ENCODE results near the gene RAB4B.
"Not testable (repeated sequence)": the region's sequence is repeated elsewhere in the genome, so short reads cannot be mapped to it uniquely, and the experiment has no call there.

RAB4B gene

DNA sequence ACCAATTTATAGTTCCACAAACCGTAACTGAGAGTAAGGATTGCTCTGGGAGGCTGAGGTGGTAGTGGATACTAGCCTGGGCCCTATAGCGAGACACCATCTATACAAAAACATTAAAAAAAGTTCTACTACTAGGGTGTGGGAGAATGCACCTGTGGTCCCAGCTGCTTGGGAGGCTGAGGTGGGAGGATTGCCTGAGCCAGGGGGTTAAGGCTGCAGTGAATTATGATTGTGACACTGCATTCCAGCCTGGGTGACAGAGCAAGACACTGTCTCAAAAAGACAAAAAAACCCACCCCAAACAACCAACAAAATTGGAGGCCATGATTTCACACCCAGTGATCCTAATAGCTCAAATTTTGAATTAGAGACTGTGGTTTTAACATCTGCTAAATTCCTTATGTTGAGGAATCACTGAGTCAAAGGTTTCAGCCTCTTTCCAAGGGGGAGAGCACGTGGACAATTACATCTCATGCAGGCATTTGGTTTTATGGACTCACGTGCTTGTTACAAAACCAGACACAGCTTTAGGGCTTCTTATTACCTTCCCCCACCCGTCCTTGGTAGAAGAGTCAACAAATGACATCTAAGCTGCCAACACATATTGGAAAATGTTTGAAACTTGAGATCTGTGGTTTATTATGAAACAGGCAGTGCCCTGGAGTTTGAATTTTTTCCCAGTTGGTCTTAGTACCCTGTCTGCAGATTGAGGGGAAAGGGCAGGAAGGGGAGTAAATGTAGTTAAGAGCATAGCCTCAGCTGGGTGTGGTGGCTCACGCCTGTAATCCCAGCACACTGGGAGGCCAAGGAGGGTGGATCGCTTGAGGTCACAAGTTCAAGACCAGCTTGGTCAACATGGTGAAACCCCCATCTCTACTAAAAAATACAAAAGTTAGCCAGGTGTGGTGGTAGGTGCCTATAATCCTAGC is 53.7 kb downstream of the RAB4B start:
- CTCF ChIA-PET = no interaction called here
- POLR2A ChIA-PET = no interaction called here
- TF ChIP-seq SUZ12 (IDR thresholded peaks at IDR 0.05) = no peak
- TF ChIP-seq BHLHE40 (IDR thresholded peaks at IDR 0.05; ENCODE audit: borderline replicate concordance) = peak; percentile 60
- no peak for TF ChIP-seq ARNT (IDR thresholded peaks at IDR 0.05)
- peak; percentile 89 for TF ChIP-seq L3MBTL2 (conservative IDR thresholded peaks at IDR 0.05)
- TF ChIP-seq FOXA1 (IDR thresholded peaks at IDR 0.05) = no peak
- peak; percentile 37 for DNase-seq (ENCODE audit: extremely low spot score)

DNA sequence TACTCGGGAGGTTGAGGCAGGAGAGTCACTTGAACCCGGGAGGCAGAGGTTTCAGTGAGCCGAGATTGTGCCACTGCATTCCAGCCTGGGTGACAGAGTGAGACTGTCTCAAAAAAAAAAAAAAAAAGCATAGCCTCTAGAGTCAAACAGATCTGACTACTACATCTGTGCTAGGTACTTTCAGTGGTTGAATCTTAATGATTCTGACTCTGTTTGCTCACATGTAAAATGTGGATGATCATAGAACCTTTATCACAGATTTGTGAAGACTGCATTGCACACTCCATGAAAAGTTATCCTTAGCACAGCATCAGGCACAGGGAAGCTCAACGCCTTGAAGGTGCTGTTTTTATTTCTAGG is 54.4 kb downstream of the RAB4B start:
- CTCF ChIA-PET; DNase-seq (ENCODE audit: extremely low spot score); POLR2A ChIA-PET: not testable (repeated sequence)

DNA sequence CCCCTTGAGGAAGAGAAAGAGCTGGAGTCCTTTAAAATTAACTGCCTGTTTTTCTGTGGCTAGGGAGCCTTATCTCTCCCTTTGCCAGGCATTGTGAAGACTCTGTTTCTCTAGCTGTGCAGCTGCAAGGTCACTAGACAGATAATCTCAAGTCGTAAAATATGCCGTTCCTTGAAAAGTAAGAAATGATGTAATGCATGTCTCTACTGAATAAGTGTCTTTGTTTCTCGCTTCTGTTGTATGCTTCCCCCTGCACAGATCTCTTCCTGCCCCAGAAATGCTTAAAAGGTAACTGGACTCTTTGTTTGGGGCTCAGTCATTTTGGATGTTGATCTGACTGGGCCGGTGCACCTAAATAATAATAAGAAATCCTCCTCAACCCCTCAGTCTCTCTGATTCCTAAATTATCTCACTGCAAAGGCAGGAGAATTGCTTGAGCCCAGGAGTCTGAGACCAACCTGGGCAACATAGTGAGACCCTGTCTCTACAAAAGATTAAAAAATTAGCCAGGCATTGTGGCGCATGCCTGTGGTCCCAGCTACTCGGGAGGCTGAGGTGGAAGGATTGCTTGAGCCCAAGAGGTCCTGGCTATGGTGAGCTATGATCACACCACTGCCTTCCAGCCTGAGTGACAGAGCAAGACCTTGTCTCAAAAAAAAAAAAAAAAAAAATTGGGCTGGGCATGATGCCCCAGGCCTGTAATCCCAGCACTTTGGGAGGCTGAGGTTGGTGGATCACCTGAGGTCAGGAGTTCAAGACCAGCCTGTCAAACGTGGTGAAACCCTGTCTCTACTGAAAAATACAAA is 55.9 kb downstream of the RAB4B start:
- POLR2A ChIA-PET; DNase-seq (ENCODE audit: extremely low spot score): not testable (repeated sequence)
- CTCF ChIA-PET = interaction anchor here (0.6 kb wide), 1 partner anchor 763 kb away, joined by 3 read pairs; no protein-coding TSS in a partner anchor

DNA sequence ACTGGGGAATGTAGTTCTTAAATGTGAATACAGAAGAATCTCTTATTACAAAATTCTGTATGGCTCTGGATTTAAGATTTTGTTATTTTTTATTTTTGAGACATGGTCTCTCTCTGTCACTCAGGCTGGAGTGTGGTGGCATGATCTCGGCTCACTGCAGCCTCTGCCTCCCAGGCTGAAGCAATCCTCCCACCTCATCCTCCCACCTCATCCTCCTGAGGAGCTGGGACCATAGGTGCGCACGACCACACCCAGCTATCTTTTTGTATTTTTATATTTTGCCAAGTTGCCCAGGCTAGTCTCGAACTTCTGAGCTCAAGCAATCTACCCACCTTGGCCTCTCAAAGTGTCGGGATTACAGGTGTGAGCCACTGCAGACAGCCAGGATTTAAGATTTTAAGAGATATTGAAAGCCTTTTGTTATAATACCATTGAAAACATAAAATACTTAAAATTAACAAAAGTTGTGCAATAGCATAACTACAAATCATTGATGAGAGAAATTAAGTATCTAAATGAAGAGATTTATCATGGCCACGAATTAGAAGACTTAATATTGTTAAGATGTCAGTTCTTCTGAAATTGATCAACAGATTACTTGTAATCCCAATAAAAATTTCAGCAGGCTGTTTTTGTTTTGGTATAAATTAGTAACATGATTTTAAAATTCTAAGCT is 58.8 kb downstream of the RAB4B start:
- DNase-seq (ENCODE audit: extremely low spot score) = no peak
- ChIA-PET CTCF (interaction anchor here (0.9 to 1.3 kb wide), 2 partner anchors 12 to 17 kb away, joined by 3 to 5 read pairs; no protein-coding TSS in a partner anchor), POLR2A (no interaction called here)
- no peak for TF ChIP-seq L3MBTL2 (conservative IDR thresholded peaks at IDR 0.05)
- TF ChIP-seq CTBP1 (IDR thresholded peaks at IDR 0.05; ENCODE audit: borderline replicate concordance) = no peak
- TF ChIP-seq TARDBP (IDR thresholded peaks at IDR 0.05) = no peak
- no peak for TF ChIP-seq LEF1 (IDR thresholded peaks at IDR 0.05; ENCODE audit: borderline replicate concordance)
- TF ChIP-seq FOXA1 (IDR thresholded peaks at IDR 0.05) = no peak
- no peak for TF ChIP-seq ELF4 (IDR thresholded peaks at IDR 0.05)
- TF ChIP-seq BHLHE40 (IDR thresholded peaks at IDR 0.05; ENCODE audit: borderline replicate concordance) = no peak
- no peak for TF ChIP-seq ZNF384 (IDR thresholded peaks at IDR 0.05)
- TF ChIP-seq NFRKB (IDR thresholded peaks at IDR 0.05) = no peak
- TF ChIP-seq ARNT (IDR thresholded peaks at IDR 0.05) = no peak
- no peak for TF ChIP-seq SUZ12 (IDR thresholded peaks at IDR 0.05)
- TF ChIP-seq, protein P1, sequence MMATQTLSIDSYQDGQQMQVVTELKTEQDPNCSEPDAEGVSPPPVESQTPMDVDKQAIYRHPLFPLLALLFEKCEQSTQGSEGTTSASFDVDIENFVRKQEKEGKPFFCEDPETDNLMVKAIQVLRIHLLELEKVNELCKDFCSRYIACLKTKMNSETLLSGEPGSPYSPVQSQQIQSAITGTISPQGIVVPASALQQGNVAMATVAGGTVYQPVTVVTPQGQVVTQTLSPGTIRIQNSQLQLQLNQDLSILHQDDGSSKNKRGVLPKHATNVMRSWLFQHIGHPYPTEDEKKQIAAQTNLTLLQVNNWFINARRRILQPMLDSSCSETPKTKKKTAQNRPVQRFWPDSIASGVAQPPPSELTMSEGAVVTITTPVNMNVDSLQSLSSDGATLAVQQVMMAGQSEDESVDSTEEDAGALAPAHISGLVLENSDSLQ (IDR thresholded peaks at IDR 0.05) = no peak
- TF ChIP-seq SP1 (IDR thresholded peaks at IDR 0.05) = no peak
- no peak for TF ChIP-seq FOXM1 (IDR thresholded peaks at IDR 0.05; ENCODE audit: borderline replicate concordance)
- TF ChIP-seq FOXK2 (IDR thresholded peaks at IDR 0.05) = no peak
- no peak for TF ChIP-seq HDGF (IDR thresholded peaks at IDR 0.05; ENCODE audit: borderline replicate concordance)

DNA sequence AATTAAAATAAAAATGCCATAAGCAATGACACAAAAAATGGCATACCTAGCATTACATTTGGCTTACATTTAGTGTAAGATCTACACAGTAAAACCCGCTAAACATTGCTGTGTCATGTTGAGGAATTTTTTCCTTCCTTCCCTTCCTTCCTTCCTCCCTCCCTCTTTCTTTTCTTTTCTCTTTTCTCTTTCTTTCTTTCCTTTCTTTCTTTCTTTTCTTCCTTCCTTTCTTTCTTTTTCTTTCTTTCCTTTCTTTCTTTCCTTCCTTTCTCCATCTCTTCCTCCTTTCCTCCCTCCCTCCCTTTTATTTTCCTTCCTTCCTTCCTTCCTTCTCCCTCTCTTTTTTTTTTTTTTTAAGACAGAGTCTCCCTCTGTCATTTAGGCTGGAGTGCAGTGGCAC is 60.4 kb downstream of the RAB4B start:
- DNase-seq (ENCODE audit: extremely low spot score); POLR2A ChIA-PET: not testable (repeated sequence)
- CTCF ChIA-PET = interaction anchor here (1.3 kb wide), 1 partner anchor 19 kb away, joined by 3 read pairs; no protein-coding TSS in a partner anchor

DNA sequence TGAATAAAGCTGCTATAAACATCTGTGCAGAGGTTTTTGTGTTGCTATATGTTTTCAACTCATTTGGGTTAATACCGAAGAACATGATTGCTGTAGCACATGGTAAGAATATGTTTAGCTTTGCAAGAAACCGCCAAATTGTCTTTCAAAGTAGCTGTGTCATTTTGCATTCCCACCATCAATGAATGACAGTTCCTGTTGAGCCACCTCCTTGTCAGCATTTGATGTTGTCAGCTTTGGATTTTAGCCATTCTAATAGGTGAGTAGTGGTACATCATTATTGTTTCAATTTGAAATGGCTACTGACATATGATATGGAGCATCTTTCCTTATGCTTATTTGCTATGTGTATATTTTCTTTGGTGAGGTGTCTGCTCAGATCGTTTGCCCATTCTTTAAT is 64.0 kb downstream of the RAB4B start:
- POLR2A ChIA-PET, CTCF ChIA-PET: not testable (repeated sequence)

DNA sequence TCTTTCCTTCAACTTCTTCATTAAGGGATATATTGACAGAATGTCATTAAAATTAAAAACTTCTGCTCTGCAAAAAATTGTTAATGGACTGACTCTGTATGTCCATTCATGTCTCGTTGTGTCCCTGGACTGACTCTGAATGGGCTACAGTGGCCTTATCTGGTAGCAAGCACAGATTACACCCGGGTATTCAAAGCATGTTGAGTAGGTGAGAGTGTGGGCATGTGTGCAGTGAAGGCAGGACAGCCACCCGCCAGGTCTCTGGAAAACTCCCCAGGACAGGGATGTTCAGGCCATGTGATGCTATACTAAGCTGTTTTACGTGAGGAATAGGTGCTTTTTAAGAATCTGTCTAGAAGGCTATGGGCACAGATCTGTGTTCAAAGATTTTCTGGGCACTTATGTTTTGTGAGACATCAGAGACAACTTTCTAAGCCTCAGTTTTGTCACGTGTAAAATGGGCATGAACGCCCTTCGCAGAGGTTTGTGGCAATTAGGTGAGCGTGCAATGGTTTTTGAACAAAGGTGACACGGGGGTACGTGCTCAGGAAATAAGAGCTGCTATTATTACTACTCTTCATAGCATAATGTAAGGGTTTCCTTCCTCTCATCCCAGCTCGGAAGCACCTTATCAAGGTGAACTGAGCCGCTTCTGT is 65.1 kb downstream of the RAB4B start:
- DNase-seq (ENCODE audit: extremely low spot score); CTCF ChIA-PET; POLR2A ChIA-PET: not testable (repeated sequence)

More for the DNA sequence above, 64.0 kb downstream of the RAB4B start:
- not testable (repeated sequence) for DNase-seq (ENCODE audit: extremely low spot score)

DNA sequence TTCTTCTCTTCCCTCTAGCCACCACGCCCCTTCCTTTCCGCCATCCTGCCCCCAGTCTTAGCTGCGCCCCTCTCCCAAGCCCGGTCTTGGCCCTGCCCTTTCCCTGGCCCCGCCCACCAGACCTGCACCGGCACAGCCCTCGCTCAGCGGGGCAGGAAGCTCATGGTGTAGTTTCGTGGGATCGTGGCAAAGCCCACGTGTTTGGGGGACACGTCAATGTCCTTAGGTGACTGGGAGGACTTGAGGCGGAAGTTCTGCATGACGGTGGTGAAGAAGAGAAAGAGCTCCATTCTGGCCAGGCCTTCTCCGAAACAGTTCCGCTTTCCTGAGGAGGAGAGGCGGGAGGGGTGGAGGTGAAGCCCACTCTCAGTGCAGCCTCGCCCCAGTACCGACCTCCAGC is 65.6 kb downstream of the RAB4B start:
- DNase-seq (ENCODE audit: extremely low spot score); POLR2A ChIA-PET; CTCF ChIA-PET: not testable (repeated sequence)

Data from HEK293T (cell line).